Middle frontal gyrus (tissue), 1 donor: ENCODE results near the gene ZNF385C.

Source experiments
- DNase-seq: peaks from one replicate; pipeline ENCODE4 v3.0.0-alpha.2; 2015; ENCODE audit warnings: low spot score; ENCODE audit errors: extremely low spot score

ZNF385C gene

GRCh38 chr17:42051013-42051400 is 47.3 kb downstream of the ZNF385C start:
- no peak for DNase-seq

- peak; percentile 19 for DNase-seq
Observed at GRCh38 chr17:42050393-42051012, 47.8 kb downstream of the ZNF385C start, which contains the start of gene C17orf113. Gene C17orf113 (minus strand): TSS chr17:42050601. CDS start chr17:42043376, 7,225 bp downstream.

- no peak for DNase-seq
Observed at GRCh38 chr17:42049834-42050392, 48.4 kb downstream of the ZNF385C start.

GRCh38 chr17:42047343-42047742 is 50.9 kb downstream of the ZNF385C start:
- DNase-seq: no peak

- no peak for DNase-seq
Observed at GRCh38 chr17:42045719-42046118, 52.6 kb downstream of the ZNF385C start.

GRCh38 chr17:42042598-42043319 is 55.5 kb downstream of the ZNF385C start:
- no peak for DNase-seq

- no peak for DNase-seq
Observed at GRCh38 chr17:42041619-42042018, 56.7 kb downstream of the ZNF385C start.

- DNase-seq: no peak
Observed at GRCh38 chr17:42040818-42041217, 57.5 kb downstream of the ZNF385C start.

GRCh38 chr17:42039794-42040763 is 58.2 kb downstream of the ZNF385C start:
- no peak for DNase-seq

GRCh38 chr17:42038221-42038973 is 59.9 kb downstream of the ZNF385C start:
- DNase-seq: no peak

- no peak for DNase-seq
Observed at GRCh38 chr17:42034059-42034458, 64.2 kb downstream of the ZNF385C start.

GRCh38 chr17:42031584-42031983 is 66.7 kb downstream of the ZNF385C start:
- DNase-seq: no peak

- no peak for DNase-seq
Observed at GRCh38 chr17:42028791-42029127, 69.5 kb downstream of the ZNF385C start.

GRCh38 chr17:42027961-42028790 is 70.1 kb downstream of the ZNF385C start:
- DNase-seq: no peak

- no peak for DNase-seq
Observed at GRCh38 chr17:42027590-42027889, 70.7 kb downstream of the ZNF385C start.

GRCh38 chr17:42026857-42027589 is 71.2 kb downstream of the ZNF385C start:
- no peak for DNase-seq

- no peak for DNase-seq
Observed at GRCh38 chr17:42025936-42026335, 72.3 kb downstream of the ZNF385C start.

GRCh38 chr17:42025191-42025579 is 73.1 kb downstream of the ZNF385C start:
- DNase-seq: no peak

GRCh38 chr17:42023524-42024349 is 74.5 kb downstream of the ZNF385C start:
- DNase-seq: no peak
